SJCRH30 (cell line): ENCODE data around the gene TBC1D4. TPM values are rescaled to one million over a fixed set of nuclear protein-coding genes. Genes with fewer than 3 reads are reported as not detected.

ENCODE experiments used
- DNase-seq, 2 experiments: peaks; one replicate each; pipeline ENCODE4 v3.0.0-alpha.2; 2015 to 2020
- H3K27ac ChIP-seq: fragments of 250-450 bp; sonication (Bioruptor Pico); 2 replicates; pipeline ENCODE4 v1.5.1; 2020; ENCODE audit warnings: mild to moderate bottlenecking, moderate library complexity
- H3K27me3 ChIP-seq: fragments of 250-450 bp; sonication (Bioruptor Pico); 2 replicates; pipeline ENCODE4 v1.5.1; 2020; ENCODE audit warnings: mild to moderate bottlenecking, moderate library complexity
- H3K36me3 ChIP-seq: fragments of 250-450 bp; sonication (Bioruptor Pico); 2 replicates; pipeline ENCODE4 v1.5.1; 2020; ENCODE audit warnings: mild to moderate bottlenecking, moderate library complexity
- H3K4me1 ChIP-seq: fragments of 250-450 bp; sonication (Bioruptor Pico); 2 replicates; pipeline ENCODE4 v1.5.1; 2020; ENCODE audit warnings: mild to moderate bottlenecking, moderate library complexity
- H3K4me3 ChIP-seq: fragments of 250-450 bp; sonication (Bioruptor Pico); 2 replicates; pipeline ENCODE4 v1.5.1; 2020; ENCODE audit warnings: mild to moderate bottlenecking, moderate library complexity
- H3K9me3 ChIP-seq: fragments of 250-450 bp; sonication (Bioruptor Pico); replicated peaks from 2 replicates; pipeline ENCODE4 v1.5.1; 2020; ENCODE audit warnings: mild to moderate bottlenecking, moderate library complexity
- total RNA-seq: library from RNA; depleted of rRNA; stranded (reverse); fragments of >200 nt; shearing (Covaris generic); gene quantifications from 2 replicates; pipeline ENCODE4 v1.2.3, GENCODE V29; 2014

TBC1D4 gene
- total RNA-seq, 1 experiment from 2014 or later = 18.4 TPM

DNA sequence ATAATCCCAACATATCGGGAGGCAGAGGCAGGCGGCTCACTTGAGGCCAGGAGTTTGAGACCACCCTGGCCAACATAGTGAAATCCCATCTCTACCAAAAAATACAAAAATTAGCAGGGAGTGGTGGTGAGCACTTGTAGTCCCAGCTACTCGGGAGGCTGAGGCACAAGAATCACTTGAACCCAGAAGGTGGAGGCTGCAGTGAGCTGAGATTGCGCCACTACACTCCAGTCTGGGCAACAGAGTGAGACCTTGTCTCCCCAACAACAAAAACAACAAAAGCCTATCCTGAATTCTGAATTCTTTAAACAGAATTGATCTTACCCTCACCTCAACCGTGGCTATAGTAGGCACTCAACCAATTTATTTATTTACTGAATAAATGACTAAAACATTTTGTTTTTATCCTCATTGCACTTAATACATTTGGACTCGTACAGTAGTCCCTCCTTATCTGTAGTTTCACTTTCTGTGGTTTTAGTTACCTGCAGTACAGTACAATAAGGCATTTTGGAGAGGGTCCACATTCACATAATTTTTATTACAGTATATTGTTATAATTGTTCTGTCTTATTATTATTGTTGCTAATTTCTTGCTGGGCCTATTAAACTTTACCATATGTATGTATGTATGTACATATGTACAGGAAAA, 98.8 kb downstream of the TBC1D4 start:
- Histone ChIP-seq H3K27ac (no peak overlapping the region), H3K4me1 (no peaks in the 10 kb centered on the region), H3K36me3 (no peaks in the 10 kb centered on the region), H3K27me3 (no peaks in the 10 kb centered on the region), H3K4me3 (no peak overlapping the region), H3K9me3 (no peaks in the 10 kb centered on the region)
- DNase-seq = no peak

GRCh38 chr13:75378301-75378700, 103.7 kb downstream of the TBC1D4 start:
- DNase-seq = no peak
- Histone ChIP-seq H3K4me1 (no peaks in the 10 kb centered on the region), H3K9me3 (no peaks in the 10 kb centered on the region), H3K36me3 (no peaks in the 10 kb centered on the region), H3K27me3 (no peaks in the 10 kb centered on the region), H3K27ac (no peak overlapping the region), H3K4me3 (no peak overlapping the region)

GRCh38 chr13:75376792-75377402, 105.1 kb downstream of the TBC1D4 start:
- Histone ChIP-seq H3K4me1 (no peaks in the 10 kb centered on the region; the same call in 1 of the 2 replicates), H3K27me3 (no peaks in the 10 kb centered on the region), H3K36me3 (no peaks in the 10 kb centered on the region), H3K9me3 (no peaks in the 10 kb centered on the region), H3K27ac (no peak overlapping the region), H3K4me3 (no peak overlapping the region)
- no peak for DNase-seq

- no peak overlapping the region for H3K27ac ChIP-seq
- DNase-seq = no peak
- no peaks in the 10 kb centered on the region for H3K9me3 ChIP-seq
- H3K36me3 ChIP-seq = no peaks in the 10 kb centered on the region
- H3K27me3 ChIP-seq = no peaks in the 10 kb centered on the region
- H3K4me1 ChIP-seq = peaks cover 9% of the 10 kb centered on the region
- no peak overlapping the region for H3K4me3 ChIP-seq
Observed at GRCh38 chr13:75375329-75375728, 106.6 kb downstream of the TBC1D4 start.

DNA sequence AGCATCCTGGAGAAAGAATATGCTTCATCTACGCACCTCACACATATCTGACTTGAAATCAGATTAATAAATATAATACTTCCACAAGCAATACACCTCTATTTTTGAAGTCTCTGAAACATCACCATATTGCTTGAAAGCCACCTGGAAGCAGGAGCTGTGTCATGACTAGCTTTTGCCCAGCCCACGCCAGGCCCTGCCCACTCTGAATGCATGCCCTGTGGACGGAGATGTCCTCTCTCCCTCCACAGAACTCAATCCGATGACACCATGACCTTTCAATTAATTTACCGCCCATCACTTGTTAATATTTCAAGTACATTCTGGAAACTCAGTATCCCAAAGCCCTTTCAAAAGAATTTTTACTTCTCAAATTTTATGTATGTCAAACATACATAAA, 108.0 kb downstream of the TBC1D4 start:
- H3K27me3 ChIP-seq = no peaks in the 10 kb centered on the region
- H3K4me1 ChIP-seq = peaks cover 9% of the 10 kb centered on the region
- H3K36me3 ChIP-seq = no peaks in the 10 kb centered on the region
- H3K9me3 ChIP-seq = no peaks in the 10 kb centered on the region
- H3K4me3 ChIP-seq = no peak overlapping the region
- DNase-seq = no peak
- no peak overlapping the region for H3K27ac ChIP-seq

DNA sequence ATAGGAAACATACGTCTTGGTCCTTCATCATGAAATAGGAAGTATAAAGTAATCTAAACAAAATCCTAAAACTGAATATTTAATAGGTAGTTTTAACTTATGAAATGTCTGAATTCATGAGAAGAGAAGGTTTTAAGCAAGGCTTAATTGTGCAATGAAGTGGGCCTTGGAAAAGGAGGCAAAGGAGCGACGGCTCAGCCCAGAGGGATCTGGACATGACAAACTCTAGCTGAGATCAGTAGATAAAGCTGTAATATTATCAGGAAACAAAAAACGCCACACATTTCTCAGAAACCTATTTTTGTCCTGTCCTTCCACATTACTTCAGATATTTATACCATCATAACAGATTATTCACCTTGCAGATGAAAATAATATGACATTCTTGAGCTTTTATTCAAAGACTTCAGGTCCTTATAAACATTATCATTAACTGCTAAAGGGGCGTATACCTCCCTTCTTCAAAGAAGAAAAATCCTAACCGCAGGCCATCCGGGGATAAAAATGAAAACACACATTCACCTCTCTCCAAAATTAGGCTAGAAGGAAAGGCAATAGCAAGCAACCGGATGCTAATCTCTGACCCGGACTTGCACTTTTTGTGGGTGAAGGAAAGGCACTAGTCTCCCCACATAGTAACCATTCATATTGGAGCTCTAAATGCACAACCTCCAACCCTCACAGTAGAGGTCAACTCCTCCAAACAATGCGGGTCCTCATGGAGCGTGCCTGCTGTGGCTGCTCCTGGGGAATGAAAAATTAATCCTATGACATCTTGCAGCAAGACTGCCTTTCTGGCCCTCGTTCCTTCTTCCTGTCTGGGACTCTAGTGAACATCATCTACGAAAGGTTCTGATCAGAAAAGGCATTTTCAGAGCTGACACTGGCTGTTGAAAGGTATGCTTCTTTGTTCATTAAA, 108.8 kb downstream of the TBC1D4 start:
- H3K4me1 ChIP-seq = peaks cover 9% of the 10 kb centered on the region
- H3K27me3 ChIP-seq = no peaks in the 10 kb centered on the region
- DNase-seq = no peak
- no peaks in the 10 kb centered on the region for H3K36me3 ChIP-seq
- no peaks in the 10 kb centered on the region for H3K9me3 ChIP-seq
- H3K27ac ChIP-seq = no peak overlapping the region
- H3K4me3 ChIP-seq = no peak overlapping the region

GRCh38 chr13:75372517-75372916, 109.5 kb downstream of the TBC1D4 start:
- DNase-seq = peak; percentile 14 to 69
- H3K36me3 ChIP-seq = no peaks in the 10 kb centered on the region
- H3K27ac ChIP-seq = no peak overlapping the region
- peaks cover 9% of the 10 kb centered on the region for H3K4me1 ChIP-seq
- no peaks in the 10 kb centered on the region for H3K27me3 ChIP-seq
- H3K9me3 ChIP-seq = no peaks in the 10 kb centered on the region
- H3K4me3 ChIP-seq = no peak overlapping the region

DNA sequence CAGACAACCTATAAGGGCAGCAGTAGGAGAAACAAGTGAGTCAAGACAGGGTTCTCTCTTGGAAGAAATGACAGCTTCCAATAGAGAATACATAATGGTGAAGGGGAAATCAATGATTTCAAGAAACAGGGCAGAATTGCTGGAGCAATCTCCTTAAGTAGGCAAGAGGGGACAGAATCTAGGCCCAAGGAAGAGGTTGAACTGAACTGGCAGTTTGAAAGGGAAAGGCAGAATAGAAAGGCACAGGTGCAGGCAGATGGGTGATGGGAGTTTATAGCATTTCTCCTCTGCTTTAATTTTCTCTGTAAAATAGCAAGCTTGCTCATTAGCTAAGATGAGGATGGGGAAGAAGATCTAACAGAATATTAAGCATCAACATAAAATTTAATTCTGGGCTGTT, 110.8 kb downstream of the TBC1D4 start:
- H3K4me1 ChIP-seq = peaks cover 9% of the 10 kb centered on the region
- no peaks in the 10 kb centered on the region for H3K9me3 ChIP-seq
- DNase-seq = peak; percentile 13 to 58
- H3K27ac ChIP-seq = no peak overlapping the region
- H3K36me3 ChIP-seq = no peaks in the 10 kb centered on the region
- H3K27me3 ChIP-seq = no peaks in the 10 kb centered on the region
- no peak overlapping the region for H3K4me3 ChIP-seq

GRCh38 chr13:75370774-75371173, 111.2 kb downstream of the TBC1D4 start:
- Histone ChIP-seq H3K27ac (no peak overlapping the region), H3K27me3 (no peaks in the 10 kb centered on the region), H3K4me3 (no peak overlapping the region), H3K9me3 (no peaks in the 10 kb centered on the region), H3K36me3 (no peaks in the 10 kb centered on the region), H3K4me1 (peaks cover 9% of the 10 kb centered on the region)
- DNase-seq = no peak

DNA sequence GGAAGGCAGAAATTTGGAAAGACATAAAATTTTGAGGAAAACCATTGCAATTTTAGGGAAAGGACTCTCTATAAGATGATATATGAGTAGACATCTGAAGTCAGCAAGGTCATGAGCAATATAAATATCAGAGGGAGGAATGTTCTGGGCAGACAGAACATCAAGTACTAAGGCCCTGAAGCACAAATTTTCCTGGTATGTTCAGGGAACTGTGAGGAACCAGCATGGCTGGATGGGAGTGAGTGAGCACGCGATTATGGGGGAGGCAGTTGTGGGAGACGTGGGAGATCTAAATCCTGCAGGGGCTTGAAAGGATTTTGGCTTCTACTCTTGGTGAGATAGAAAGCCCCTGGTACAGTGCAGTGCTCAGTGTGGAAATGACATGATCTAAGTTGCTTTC, 112.0 kb downstream of the TBC1D4 start:
- H3K27me3 ChIP-seq = no peaks in the 10 kb centered on the region
- no peaks in the 10 kb centered on the region for H3K9me3 ChIP-seq
- no peak overlapping the region for H3K27ac ChIP-seq
- DNase-seq = no peak
- H3K4me3 ChIP-seq = no peak overlapping the region
- H3K4me1 ChIP-seq = peaks cover 9% of the 10 kb centered on the region
- no peaks in the 10 kb centered on the region for H3K36me3 ChIP-seq

GRCh38 chr13:75368167-75368566, 113.8 kb downstream of the TBC1D4 start:
- H3K4me3 ChIP-seq = no peak overlapping the region
- H3K9me3 ChIP-seq = no peaks in the 10 kb centered on the region
- H3K27ac ChIP-seq = no peak overlapping the region
- H3K4me1 ChIP-seq = peaks cover 9% of the 10 kb centered on the region
- no peak for DNase-seq
- H3K27me3 ChIP-seq = no peaks in the 10 kb centered on the region
- H3K36me3 ChIP-seq = no peaks in the 10 kb centered on the region

GRCh38 chr13:75366380-75367280, 115.3 kb downstream of the TBC1D4 start:
- Histone ChIP-seq H3K9me3 (no peaks in the 10 kb centered on the region), H3K36me3 (no peaks in the 10 kb centered on the region), H3K27me3 (no peaks in the 10 kb centered on the region), H3K4me3 (no peak overlapping the region), H3K4me1 (peaks cover 8% of the 10 kb centered on the region), H3K27ac (no peak overlapping the region)
- no peak for DNase-seq

DNA sequence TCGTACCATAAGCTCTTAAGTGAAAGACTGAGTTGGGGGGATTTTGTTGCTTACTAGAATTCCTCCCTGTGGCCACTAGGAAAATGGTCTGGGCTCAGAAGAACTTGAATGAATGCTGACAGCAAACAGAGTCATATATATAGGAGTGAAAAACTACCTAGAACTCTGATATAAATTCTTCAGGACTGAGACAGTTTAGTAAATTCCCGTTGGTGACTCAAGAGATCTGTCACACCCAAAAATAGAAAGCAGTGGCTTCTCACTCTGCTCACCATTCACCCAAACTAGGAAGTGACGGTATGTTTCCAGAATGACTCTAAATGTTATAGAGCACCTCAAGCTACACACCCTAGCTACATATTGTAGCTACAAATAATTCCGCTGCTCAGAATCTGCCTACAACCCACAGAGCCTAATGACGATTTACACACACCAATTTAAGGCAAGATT, 116.2 kb downstream of the TBC1D4 start:
- H3K27me3 ChIP-seq = no peaks in the 10 kb centered on the region
- no peaks in the 10 kb centered on the region for H3K36me3 ChIP-seq
- H3K4me1 ChIP-seq = no peaks in the 10 kb centered on the region; the same call in 1 of the 2 replicates
- no peak overlapping the region for H3K27ac ChIP-seq
- DNase-seq = no peak
- no peak overlapping the region for H3K4me3 ChIP-seq
- H3K9me3 ChIP-seq = no peaks in the 10 kb centered on the region

- no peaks in the 10 kb centered on the region; the same call in 1 of the 2 replicates for H3K4me1 ChIP-seq
- H3K36me3 ChIP-seq = no peaks in the 10 kb centered on the region
- DNase-seq = no peak
- no peak overlapping the region for H3K27ac ChIP-seq
- no peak overlapping the region for H3K4me3 ChIP-seq
- H3K27me3 ChIP-seq = no peaks in the 10 kb centered on the region
- no peaks in the 10 kb centered on the region for H3K9me3 ChIP-seq
Observed at GRCh38 chr13:75364131-75364713, 117.7 kb downstream of the TBC1D4 start.
